WTC11 (cell line): ENCODE data around the gene INSC. TPM values are rescaled to one million over a fixed set of nuclear protein-coding genes. Genes with fewer than 3 reads are reported as not detected.

ENCODE experiments used
- ATAC-seq: fragments of 200-7000 bp; cut with Tn5 transposase; 2 replicates; pipeline ENCODE4 v1.10.0; 2021; ENCODE audit warnings: mild to moderate bottlenecking, moderate library complexity
- CTCF ChIA-PET: fragments of 300-600 bp; sonication (Branson Sonifier 250); formaldehyde crosslinking; loops from one replicate; lab custom pipeline; 2021; ENCODE audit warnings: antibody characterized with exemption; lab: Charles Lee
- POLR2A ChIA-PET: fragments of 350-600 bp; sonication (Branson Sonifier 250); formaldehyde crosslinking; loops from one replicate; lab custom pipeline; 2021; ENCODE audit warnings: antibody characterized with exemption; lab: Charles Lee
- DNase-seq: peaks from one replicate; pipeline ENCODE4 v3.0.0; 2021; ENCODE audit warnings: low spot score
- H3K27ac Mint-ChIP-seq: 2 replicates; pipeline ENCODE4 v1.8.0; 2021; ENCODE audit warnings: mixed read lengths
- H3K27me3 Mint-ChIP-seq: 2 replicates; pipeline ENCODE4 v1.8.0; 2021; ENCODE audit warnings: low read depth, mild to moderate bottlenecking, moderate library complexity, mixed read lengths
- H3K36me3 Mint-ChIP-seq: 2 replicates; pipeline ENCODE4 v1.8.0; 2021; ENCODE audit warnings: mixed read lengths
- H3K4me1 Mint-ChIP-seq: 2 replicates; pipeline ENCODE4 v1.8.0; 2022; ENCODE audit warnings: mixed read lengths
- H3K4me3 Mint-ChIP-seq: 2 replicates; pipeline ENCODE4 v1.8.0; 2021; ENCODE audit warnings: mild to moderate bottlenecking, moderate library complexity, mixed read lengths
- H3K9me3 Mint-ChIP-seq: 2 replicates; pipeline ENCODE4 v1.8.0; 2021; ENCODE audit warnings: mixed read lengths
- CBFB ChIP-seq: sonication (generic); formaldehyde crosslinking; IDR thresholded peaks from 2 replicates; pipeline ENCODE4 v1.8.1; 2022; ENCODE audit warnings: mild to moderate bottlenecking, low read depth, missing genetic modification reagents
- E2F1 ChIP-seq: sonication (generic); formaldehyde crosslinking; IDR thresholded peaks from 2 replicates; pipeline ENCODE4 v1.8.0; 2022; ENCODE audit warnings: mild to moderate bottlenecking, missing genetic modification reagents
- EMX1 ChIP-seq: fragments of 250-450 bp; sonication (Bioruptor Pico); IDR thresholded peaks from 2 replicates; pipeline ENCODE4 v1.8.0; 2021; ENCODE audit warnings: mild to moderate bottlenecking
- GTF2I ChIP-seq: fragments of 250-450 bp; sonication (Bioruptor Pico); conservative IDR thresholded peaks from 2 replicates; pipeline ENCODE4 v1.4.0; 2021; ENCODE audit warnings: mild to moderate bottlenecking
- HMGXB4 ChIP-seq: sonication (generic); formaldehyde crosslinking; IDR thresholded peaks from 2 replicates; pipeline ENCODE4 v1.8.1; 2023; ENCODE audit warnings: mild to moderate bottlenecking, moderate library complexity, missing genetic modification reagents
- IRF2 ChIP-seq: sonication (generic); formaldehyde crosslinking; IDR thresholded peaks from 2 replicates; pipeline ENCODE4 v1.8.0; 2022; ENCODE audit warnings: low read depth, missing genetic modification reagents, borderline replicate concordance
- JUN ChIP-seq: sonication (generic); formaldehyde crosslinking; IDR thresholded peaks from 2 replicates; pipeline ENCODE4 v1.8.0; 2023; ENCODE audit warnings: mild to moderate bottlenecking, missing genetic modification reagents
- MXD4 ChIP-seq: fragments of 250-450 bp; sonication (Bioruptor Pico); IDR thresholded peaks from 2 replicates; pipeline ENCODE4 v1.8.0; 2021; ENCODE audit warnings: mild to moderate bottlenecking, moderate library complexity, borderline replicate concordance
- NFATC4 ChIP-seq: fragments of 250-450 bp; sonication (Bioruptor Pico); IDR thresholded peaks from 2 replicates; pipeline ENCODE4 v1.9.0; 2021; ENCODE audit warnings: mild to moderate bottlenecking
- PRRX2 ChIP-seq: fragments of 250-450 bp; sonication (Bioruptor Pico); IDR thresholded peaks from 2 replicates; pipeline ENCODE4 v1.8.0; 2021; ENCODE audit warnings: mild to moderate bottlenecking
- TCF7 ChIP-seq: sonication (generic); formaldehyde crosslinking; IDR thresholded peaks from 2 replicates; pipeline ENCODE4 v1.8.0; 2022; ENCODE audit warnings: mild to moderate bottlenecking, low read depth, missing genetic modification reagents, moderate library complexity
- TEAD4 ChIP-seq: sonication (generic); formaldehyde crosslinking; IDR thresholded peaks from 2 replicates; pipeline ENCODE4 v1.8.0; 2022; ENCODE audit warnings: mild to moderate bottlenecking, missing genetic modification reagents
- ZNF232 ChIP-seq: sonication (generic); formaldehyde crosslinking; IDR thresholded peaks from 2 replicates; pipeline ENCODE4 v1.8.0; 2022; ENCODE audit warnings: mild to moderate bottlenecking, missing genetic modification reagents
- ZNF281 ChIP-seq: sonication (generic); formaldehyde crosslinking; IDR thresholded peaks from 2 replicates; pipeline ENCODE4 v1.8.0; 2023; ENCODE audit warnings: mild to moderate bottlenecking, missing genetic modification reagents
- ZNF416 ChIP-seq: fragments of 250-450 bp; sonication (Bioruptor Pico); IDR thresholded peaks from 2 replicates; pipeline ENCODE4 v1.9.0; 2021; ENCODE audit warnings: mild to moderate bottlenecking, inconsistent platforms
- total RNA-seq: library from RNA; stranded (reverse); gene quantifications from 3 replicates; pipeline ENCODE4 v1.2.3, GENCODE V29; 2021
- TF ChIP-seq, protein P1 (sequence below): fragments of 200-600 bp; IDR thresholded peaks from 2 replicates; pipeline ENCODE4 v1.8.0; 2022; ENCODE audit warnings: antibody characterized with exemption
- TF ChIP-seq, protein P2 (sequence below): fragments of 250-450 bp; sonication (Bioruptor Pico); IDR thresholded peaks from 2 replicates; pipeline ENCODE4 v1.9.0; 2021; ENCODE audit warnings: mild to moderate bottlenecking, borderline replicate concordance
- TF ChIP-seq, protein P3 (sequence below): fragments of 250-450 bp; sonication (Bioruptor Pico); IDR thresholded peaks from 2 replicates; pipeline ENCODE4 v2.1.2; 2022; ENCODE audit warnings: mild to moderate bottlenecking, moderate library complexity

The INSC gene
- total RNA-seq, 1 experiment from 2014 or later: 0.44 TPM

GRCh38 chr11:15119826-15120225, 5.1 kb downstream of the INSC start:
- DNase-seq: no peak
- POLR2A ChIA-PET: no interaction called here
- peaks cover 3% of the 10 kb centered on the region for H3K4me1 Mint-ChIP-seq
- H3K27ac Mint-ChIP-seq: no peak overlapping the region
- H3K27me3 Mint-ChIP-seq: peaks cover 16% of the 10 kb centered on the region
- TF ChIP-seq EMX1 (no peak), NFATC4 (no peak), TCF7 (CRISPR knock-in tag) (no peak), ZNF416 (no peak), MXD4 (CRISPR knock-in tag) (no peak), E2F1 (CRISPR knock-in tag) (no peak), ZNF281 (no peak), JUN (CRISPR knock-in tag) (no peak), IRF2 (CRISPR knock-in tag) (no peak), PRRX2 (no peak), TEAD4 (CRISPR knock-in tag) (no peak)
- TF ChIP-seq, protein P1, sequence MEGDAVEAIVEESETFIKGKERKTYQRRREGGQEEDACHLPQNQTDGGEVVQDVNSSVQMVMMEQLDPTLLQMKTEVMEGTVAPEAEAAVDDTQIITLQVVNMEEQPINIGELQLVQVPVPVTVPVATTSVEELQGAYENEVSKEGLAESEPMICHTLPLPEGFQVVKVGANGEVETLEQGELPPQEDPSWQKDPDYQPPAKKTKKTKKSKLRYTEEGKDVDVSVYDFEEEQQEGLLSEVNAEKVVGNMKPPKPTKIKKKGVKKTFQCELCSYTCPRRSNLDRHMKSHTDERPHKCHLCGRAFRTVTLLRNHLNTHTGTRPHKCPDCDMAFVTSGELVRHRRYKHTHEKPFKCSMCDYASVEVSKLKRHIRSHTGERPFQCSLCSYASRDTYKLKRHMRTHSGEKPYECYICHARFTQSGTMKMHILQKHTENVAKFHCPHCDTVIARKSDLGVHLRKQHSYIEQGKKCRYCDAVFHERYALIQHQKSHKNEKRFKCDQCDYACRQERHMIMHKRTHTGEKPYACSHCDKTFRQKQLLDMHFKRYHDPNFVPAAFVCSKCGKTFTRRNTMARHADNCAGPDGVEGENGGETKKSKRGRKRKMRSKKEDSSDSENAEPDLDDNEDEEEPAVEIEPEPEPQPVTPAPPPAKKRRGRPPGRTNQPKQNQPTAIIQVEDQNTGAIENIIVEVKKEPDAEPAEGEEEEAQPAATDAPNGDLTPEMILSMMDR: no peak
- TF ChIP-seq, protein P2, sequence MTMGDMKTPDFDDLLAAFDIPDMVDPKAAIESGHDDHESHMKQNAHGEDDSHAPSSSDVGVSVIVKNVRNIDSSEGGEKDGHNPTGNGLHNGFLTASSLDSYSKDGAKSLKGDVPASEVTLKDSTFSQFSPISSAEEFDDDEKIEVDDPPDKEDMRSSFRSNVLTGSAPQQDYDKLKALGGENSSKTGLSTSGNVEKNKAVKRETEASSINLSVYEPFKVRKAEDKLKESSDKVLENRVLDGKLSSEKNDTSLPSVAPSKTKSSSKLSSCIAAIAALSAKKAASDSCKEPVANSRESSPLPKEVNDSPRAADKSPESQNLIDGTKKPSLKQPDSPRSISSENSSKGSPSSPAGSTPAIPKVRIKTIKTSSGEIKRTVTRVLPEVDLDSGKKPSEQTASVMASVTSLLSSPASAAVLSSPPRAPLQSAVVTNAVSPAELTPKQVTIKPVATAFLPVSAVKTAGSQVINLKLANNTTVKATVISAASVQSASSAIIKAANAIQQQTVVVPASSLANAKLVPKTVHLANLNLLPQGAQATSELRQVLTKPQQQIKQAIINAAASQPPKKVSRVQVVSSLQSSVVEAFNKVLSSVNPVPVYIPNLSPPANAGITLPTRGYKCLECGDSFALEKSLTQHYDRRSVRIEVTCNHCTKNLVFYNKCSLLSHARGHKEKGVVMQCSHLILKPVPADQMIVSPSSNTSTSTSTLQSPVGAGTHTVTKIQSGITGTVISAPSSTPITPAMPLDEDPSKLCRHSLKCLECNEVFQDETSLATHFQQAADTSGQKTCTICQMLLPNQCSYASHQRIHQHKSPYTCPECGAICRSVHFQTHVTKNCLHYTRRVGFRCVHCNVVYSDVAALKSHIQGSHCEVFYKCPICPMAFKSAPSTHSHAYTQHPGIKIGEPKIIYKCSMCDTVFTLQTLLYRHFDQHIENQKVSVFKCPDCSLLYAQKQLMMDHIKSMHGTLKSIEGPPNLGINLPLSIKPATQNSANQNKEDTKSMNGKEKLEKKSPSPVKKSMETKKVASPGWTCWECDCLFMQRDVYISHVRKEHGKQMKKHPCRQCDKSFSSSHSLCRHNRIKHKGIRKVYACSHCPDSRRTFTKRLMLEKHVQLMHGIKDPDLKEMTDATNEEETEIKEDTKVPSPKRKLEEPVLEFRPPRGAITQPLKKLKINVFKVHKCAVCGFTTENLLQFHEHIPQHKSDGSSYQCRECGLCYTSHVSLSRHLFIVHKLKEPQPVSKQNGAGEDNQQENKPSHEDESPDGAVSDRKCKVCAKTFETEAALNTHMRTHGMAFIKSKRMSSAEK (CRISPR knock-in tag): no peak
- TF ChIP-seq, protein P3, sequence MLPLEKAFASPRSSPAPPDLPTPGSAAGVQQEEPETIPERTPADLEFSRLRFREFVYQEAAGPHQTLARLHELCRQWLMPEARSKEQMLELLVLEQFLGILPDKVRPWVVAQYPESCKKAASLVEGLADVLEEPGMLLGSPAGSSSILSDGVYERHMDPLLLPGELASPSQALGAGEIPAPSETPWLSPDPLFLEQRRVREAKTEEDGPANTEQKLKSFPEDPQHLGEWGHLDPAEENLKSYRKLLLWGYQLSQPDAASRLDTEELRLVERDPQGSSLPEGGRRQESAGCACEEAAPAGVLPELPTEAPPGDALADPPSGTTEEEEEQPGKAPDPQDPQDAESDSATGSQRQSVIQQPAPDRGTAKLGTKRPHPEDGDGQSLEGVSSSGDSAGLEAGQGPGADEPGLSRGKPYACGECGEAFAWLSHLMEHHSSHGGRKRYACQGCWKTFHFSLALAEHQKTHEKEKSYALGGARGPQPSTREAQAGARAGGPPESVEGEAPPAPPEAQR (CRISPR knock-in tag): no peak
- TF ChIP-seq, all 79 proteins: peak for 0
- H3K4me3 Mint-ChIP-seq: no peak overlapping the region
- no peaks in the 10 kb centered on the region for H3K9me3 Mint-ChIP-seq
- ATAC-seq: no peak
- no peaks in the 10 kb centered on the region for H3K36me3 Mint-ChIP-seq
- CTCF ChIA-PET: no interaction called here

DNA sequence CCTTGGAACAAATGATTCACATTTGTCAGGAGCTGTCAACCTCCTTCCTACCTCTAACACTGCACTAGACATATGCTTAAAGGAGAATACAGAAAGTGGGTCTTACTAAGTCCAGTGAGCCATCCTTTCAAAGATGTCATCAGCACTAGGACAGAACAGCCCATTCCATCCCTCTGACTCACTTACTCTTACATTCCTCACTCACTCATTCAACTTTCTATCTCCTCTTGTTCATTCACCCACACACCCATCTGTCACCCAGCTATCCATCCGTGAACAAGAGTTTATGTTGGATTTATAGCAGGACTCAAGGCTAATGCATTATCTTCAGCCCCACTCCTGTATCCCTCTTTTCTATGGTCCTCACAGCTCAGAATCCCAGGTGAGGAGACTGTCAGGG, 9.1 kb downstream of the INSC start:
- TF ChIP-seq HMGXB4: no peak
- no peak for TF ChIP-seq ZNF232
- TF ChIP-seq GTF2I (CRISPR knock-in tag): no peak
- TF ChIP-seq CBFB: no peak
- ChIA-PET POLR2A (no interaction called here), CTCF (no interaction called here)
- ATAC-seq (no peak), DNase-seq (no peak)
- Mint-ChIP-seq H3K4me3 (no peak overlapping the region), H3K27me3 (no peaks in the 10 kb centered on the region), H3K36me3 (no peaks in the 10 kb centered on the region), H3K9me3 (no peaks in the 10 kb centered on the region), H3K27ac (no peak overlapping the region), H3K4me1 (no peaks in the 10 kb centered on the region)
